ENCODE results near the gene ATXN1.

- no peak for TF ChIP-seq ATF2 (CRISPR knock-in tag; IDR thresholded peaks at IDR 0.05; ENCODE audit: borderline replicate concordance, low read depth)
- no peak for TF ChIP-seq TEAD4 (CRISPR knock-in tag; IDR thresholded peaks at IDR 0.05)
- TF ChIP-seq ATF1 (CRISPR knock-in tag; IDR thresholded peaks at IDR 0.05): no peak
- TF ChIP-seq CTCF (IDR thresholded peaks at IDR 0.05): no peak
- TF ChIP-seq ZNF138 (CRISPR knock-in tag; conservative IDR thresholded peaks at IDR 0.05): no peak
- TF ChIP-seq PREB (CRISPR knock-in tag; IDR thresholded peaks at IDR 0.05; ENCODE audit: borderline replicate concordance): no peak
- no peak for TF ChIP-seq MAX (CRISPR knock-in tag; IDR thresholded peaks at IDR 0.05)
Measured at GRCh38 chr6:16396497-16397319, 364.6 kb downstream of the ATXN1 start.

Measured in WTC11 (cell line).